ENCODE data around the gene KCNN4. TPM values are rescaled to one million over a fixed set of nuclear protein-coding genes. Genes with fewer than 3 reads are reported as not detected.
A peak's percentile ranks its signal among the peaks of the same experiment; 100 is the strongest.

KCNN4 gene
- total RNA-seq, 2 donors from 2014 or later, result not detected

DNA sequence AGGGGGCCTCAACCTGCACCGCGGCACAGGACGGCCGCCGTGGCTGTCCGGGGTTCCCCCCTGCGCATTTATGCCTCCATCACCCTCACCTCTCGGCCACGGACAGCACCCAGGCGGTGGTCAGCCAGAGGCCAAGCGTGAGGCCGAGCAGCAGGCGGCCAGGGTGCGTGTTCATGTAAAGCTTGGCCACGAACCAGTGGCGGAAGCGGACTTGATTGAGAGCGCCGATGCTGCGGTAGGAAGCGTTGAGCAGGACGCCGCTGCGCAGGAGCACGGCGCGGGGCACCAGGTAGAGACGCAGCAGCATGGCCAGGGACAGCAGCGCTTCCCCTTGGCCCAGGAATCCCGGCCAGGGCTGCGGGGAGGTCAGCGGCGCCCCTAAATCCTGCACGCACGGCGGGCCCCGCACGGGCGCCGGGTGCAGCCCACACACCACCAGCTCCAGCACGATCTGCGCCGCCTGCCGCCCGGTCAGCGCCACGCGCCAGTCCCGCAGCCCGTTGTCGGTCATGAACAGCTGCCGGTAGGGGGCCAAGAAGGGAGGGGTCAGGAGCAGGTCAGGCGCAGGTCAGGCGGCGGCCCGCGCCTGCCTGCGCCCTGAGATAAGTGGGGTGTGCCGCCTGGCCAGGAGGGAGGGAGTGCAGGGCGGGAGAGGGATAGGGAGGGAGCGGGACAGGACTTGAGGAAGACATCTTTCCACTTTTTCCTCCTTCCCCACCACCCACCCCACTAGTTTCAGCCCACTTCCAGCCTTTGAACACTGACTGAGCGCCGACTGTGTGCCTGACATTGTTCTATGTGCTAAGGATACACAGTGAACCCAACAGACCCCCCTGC lies 6.5 kb downstream of the KCNN4 start:
- Mint-ChIP-seq H3K27ac (no peak overlapping the region), H3K4me3 (peak overlapping the region; percentile 54)
- H3K27ac ChIP-seq (ENCODE audit: low read depth, low read length), result no peak overlapping the region

DNA sequence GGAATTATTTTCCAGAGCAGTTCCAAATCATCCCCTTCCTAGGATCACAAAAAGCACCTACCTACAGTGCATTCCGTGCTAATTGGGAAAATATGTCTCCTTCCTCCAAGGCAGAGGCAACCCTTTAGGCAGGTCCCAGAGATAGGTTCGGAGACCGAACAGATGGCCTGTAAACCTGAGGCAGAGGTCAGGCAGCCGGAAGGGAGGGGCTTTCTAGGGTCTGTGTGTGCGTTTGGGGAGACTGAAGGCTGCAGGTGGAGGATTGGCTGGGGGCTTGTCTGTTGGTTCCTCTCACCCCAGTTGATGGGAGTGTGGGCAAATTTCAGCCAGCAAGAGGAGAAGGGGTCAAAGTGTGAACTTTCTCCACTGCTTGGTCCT lies 7.1 kb downstream of the KCNN4 start:
- peak overlapping the region; percentile 66 for H3K4me3 ChIP-seq (ENCODE audit: low read length)
- no peaks in the 10 kb centered on the region for H3K36me3 Mint-ChIP-seq (ENCODE audit: low read depth)
- TF ChIP-seq, protein P1, sequence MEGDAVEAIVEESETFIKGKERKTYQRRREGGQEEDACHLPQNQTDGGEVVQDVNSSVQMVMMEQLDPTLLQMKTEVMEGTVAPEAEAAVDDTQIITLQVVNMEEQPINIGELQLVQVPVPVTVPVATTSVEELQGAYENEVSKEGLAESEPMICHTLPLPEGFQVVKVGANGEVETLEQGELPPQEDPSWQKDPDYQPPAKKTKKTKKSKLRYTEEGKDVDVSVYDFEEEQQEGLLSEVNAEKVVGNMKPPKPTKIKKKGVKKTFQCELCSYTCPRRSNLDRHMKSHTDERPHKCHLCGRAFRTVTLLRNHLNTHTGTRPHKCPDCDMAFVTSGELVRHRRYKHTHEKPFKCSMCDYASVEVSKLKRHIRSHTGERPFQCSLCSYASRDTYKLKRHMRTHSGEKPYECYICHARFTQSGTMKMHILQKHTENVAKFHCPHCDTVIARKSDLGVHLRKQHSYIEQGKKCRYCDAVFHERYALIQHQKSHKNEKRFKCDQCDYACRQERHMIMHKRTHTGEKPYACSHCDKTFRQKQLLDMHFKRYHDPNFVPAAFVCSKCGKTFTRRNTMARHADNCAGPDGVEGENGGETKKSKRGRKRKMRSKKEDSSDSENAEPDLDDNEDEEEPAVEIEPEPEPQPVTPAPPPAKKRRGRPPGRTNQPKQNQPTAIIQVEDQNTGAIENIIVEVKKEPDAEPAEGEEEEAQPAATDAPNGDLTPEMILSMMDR (conservative IDR thresholded peaks at IDR 0.05), result no peak
- no peak overlapping the region for H3K27ac Mint-ChIP-seq
- no peak for DNase-seq
- 35 to 65% methylated on average over 2 to 5 of the region's 5 CpGs for WGBS, 2 experiments (ENCODE audit: insufficient coverage in 1 of 2, insufficient read length in 1 of 2)
- no peaks in the 10 kb centered on the region for H3K36me3 ChIP-seq (ENCODE audit: control insufficient read depth, insufficient read depth, low read length)
- no peak overlapping the region for H3K9ac ChIP-seq (ENCODE audit: extremely low read depth, low read length, poor library complexity, severe bottlenecking)
- H3K27ac ChIP-seq (ENCODE audit: low read depth, low read length), result no peak overlapping the region
- H3K4me1 ChIP-seq (ENCODE audit: control insufficient read depth, insufficient read depth, low read length), result peaks cover 9% of the 10 kb centered on the region
- H3K9me3 Mint-ChIP-seq, result no peaks in the 10 kb centered on the region
- peaks cover 7% of the 10 kb centered on the region for H3K4me1 Mint-ChIP-seq
- peak overlapping the region; percentile 54 for H3K4me3 Mint-ChIP-seq
- H3K27me3 ChIP-seq (ENCODE audit: control insufficient read depth, insufficient read depth, low read length, poor library complexity, severe bottlenecking), result peaks cover 49% of the 10 kb centered on the region
- H3K9me3 ChIP-seq (ENCODE audit: control insufficient read depth, low read length), result no peaks in the 10 kb centered on the region
- H3K27me3 Mint-ChIP-seq (ENCODE audit: insufficient read depth), result peaks cover 95% of the 10 kb centered on the region

More for the DNA sequence above, 6.5 kb downstream of the KCNN4 start:
- no peaks in the 10 kb centered on the region for H3K36me3 Mint-ChIP-seq (ENCODE audit: low read depth)
- H3K27me3 Mint-ChIP-seq (ENCODE audit: insufficient read depth), result peaks cover 91% of the 10 kb centered on the region
- Histone ChIP-seq H3K27me3 (ENCODE audit: control insufficient read depth, insufficient read depth, low read length, poor library complexity, severe bottlenecking) (peaks cover 49% of the 10 kb centered on the region), H3K9ac (ENCODE audit: extremely low read depth, low read length, poor library complexity, severe bottlenecking) (no peak overlapping the region), H3K9me3 (ENCODE audit: control insufficient read depth, low read length) (no peaks in the 10 kb centered on the region), H3K4me1 (ENCODE audit: control insufficient read depth, insufficient read depth, low read length) (peaks cover 9% of the 10 kb centered on the region), H3K4me3 (ENCODE audit: low read length) (peak overlapping the region; percentile 66), H3K36me3 (ENCODE audit: control insufficient read depth, insufficient read depth, low read length) (no peaks in the 10 kb centered on the region)
- 8 to 20% methylated on average over 21 to 61 of the region's 63 CpGs for WGBS, 2 experiments (ENCODE audit: insufficient coverage in 1 of 2, insufficient read length in 1 of 2)
- TF ChIP-seq, protein P1 (conservative IDR thresholded peaks at IDR 0.05), result peak; percentile 83
- peaks cover 9% of the 10 kb centered on the region for H3K4me1 Mint-ChIP-seq
- no peaks in the 10 kb centered on the region for H3K9me3 Mint-ChIP-seq
- peak; percentile 94 for DNase-seq

DNA sequence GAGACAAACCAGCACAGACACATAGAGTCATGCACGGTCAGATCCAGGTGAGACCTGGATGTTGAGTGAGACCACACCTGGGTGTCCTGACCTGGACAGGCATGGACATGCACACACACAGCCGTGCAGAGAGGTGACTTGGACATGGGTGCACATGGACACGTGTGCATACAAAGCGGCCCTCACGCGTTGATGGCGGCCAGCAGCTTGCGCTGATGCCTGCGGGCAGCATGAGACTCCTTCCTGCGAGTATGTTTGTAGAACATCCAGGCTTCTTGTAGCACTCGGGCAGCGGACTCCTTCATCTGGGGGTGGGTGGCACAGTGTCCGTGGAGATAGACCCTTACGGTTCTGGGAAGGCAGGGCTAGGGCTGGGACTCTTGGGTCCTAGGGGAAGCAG lies 11.5 kb downstream of the KCNN4 start:
- WGBS, 2 experiments (ENCODE audit: insufficient coverage in 1 of 2, insufficient read length in 1 of 2), result 95 to 96% methylated on average over 14 of the region's 14 CpGs
- H3K27me3 ChIP-seq (ENCODE audit: control insufficient read depth, insufficient read depth, low read length, poor library complexity, severe bottlenecking), result peaks cover 33% of the 10 kb centered on the region

More for the DNA sequence above, 11.5 kb downstream of the KCNN4 start:
- no peak for DNase-seq
- Histone ChIP-seq H3K36me3 (ENCODE audit: control insufficient read depth, insufficient read depth, low read length) (no peaks in the 10 kb centered on the region), H3K27ac (ENCODE audit: low read depth, low read length) (no peak overlapping the region), H3K4me3 (ENCODE audit: low read length) (no peak overlapping the region), H3K4me1 (ENCODE audit: control insufficient read depth, insufficient read depth, low read length) (peaks cover 9% of the 10 kb centered on the region), H3K9ac (ENCODE audit: extremely low read depth, low read length, poor library complexity, severe bottlenecking) (no peak overlapping the region), H3K9me3 (ENCODE audit: control insufficient read depth, low read length) (no peaks in the 10 kb centered on the region)
- H3K4me3 Mint-ChIP-seq, result no peak overlapping the region
- peaks cover 61% of the 10 kb centered on the region for H3K27me3 Mint-ChIP-seq (ENCODE audit: insufficient read depth)
- H3K27ac Mint-ChIP-seq, result no peak overlapping the region
- H3K4me1 Mint-ChIP-seq, result no peaks in the 10 kb centered on the region
- H3K36me3 Mint-ChIP-seq (ENCODE audit: low read depth), result no peaks in the 10 kb centered on the region
- no peaks in the 10 kb centered on the region for H3K9me3 Mint-ChIP-seq
- TF ChIP-seq, protein P1 (conservative IDR thresholded peaks at IDR 0.05), result no peak
